Stimulated activated CD4-positive, alpha-beta T cell treated with anti-CD3 and anti-CD28 coated beads, Interleukin-2, amount 100 ng/mL, for 48 hours (primary cell): ENCODE results near the gene RNF213.
"Not testable (repeated sequence)": the region's sequence is repeated elsewhere in the genome, so short reads cannot be mapped to it uniquely, and the experiment has no call there.

Experiments used
- DNase-seq, 2 donors: peaks; one replicate each; pipeline ENCODE4 v3.0.0-alpha.2; 2020

RNF213 gene

GRCh38 chr17:80253631-80254395 is 6.8 kb upstream of the RNF213 start:
- DNase-seq, result no peak

DNA sequence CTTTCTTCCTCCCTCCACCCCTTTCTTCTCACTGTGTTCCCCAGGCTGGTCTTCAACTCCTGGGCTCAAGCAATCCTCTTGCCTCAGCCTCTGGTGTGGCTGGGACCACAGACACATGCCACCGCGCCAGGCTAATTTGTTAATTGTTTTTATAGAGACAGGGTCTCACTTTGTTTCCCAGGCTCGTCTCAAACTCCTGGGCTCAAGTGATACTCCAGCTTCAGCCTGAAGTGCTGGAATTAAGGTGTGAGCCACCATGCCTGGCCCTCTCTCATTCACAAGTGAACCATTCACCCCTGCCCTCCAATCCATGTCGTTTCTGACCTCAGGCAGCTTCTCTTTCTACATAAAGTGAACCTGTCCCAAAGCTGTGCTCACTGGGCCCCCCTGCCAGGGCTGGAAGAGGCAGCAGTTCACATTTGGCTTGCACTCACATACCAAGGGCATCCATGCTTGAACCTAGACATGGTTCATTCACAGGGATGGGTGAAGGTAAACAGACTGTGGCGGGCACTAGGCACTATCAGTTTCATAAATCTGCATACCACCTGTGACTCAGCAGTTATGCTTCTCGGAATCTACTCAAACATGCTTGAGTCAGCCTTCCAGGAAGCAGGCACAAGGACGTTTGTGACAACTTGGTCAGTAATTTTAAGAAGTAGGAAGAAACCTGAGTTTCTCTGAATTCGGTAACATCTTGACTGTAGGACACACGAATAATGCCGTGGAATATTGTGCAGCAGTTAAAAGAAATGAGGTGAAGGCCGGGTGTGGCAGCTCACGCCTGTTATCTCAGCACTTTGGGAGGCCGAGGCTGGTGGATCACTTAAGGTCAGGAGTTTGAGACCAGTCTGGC is 6.0 kb upstream of the RNF213 start:
- DNase-seq, result peak; percentile 48 to 62

- no peak for DNase-seq
Observed at GRCh38 chr17:80256034-80256350, 4.7 kb upstream of the RNF213 start.

DNA sequence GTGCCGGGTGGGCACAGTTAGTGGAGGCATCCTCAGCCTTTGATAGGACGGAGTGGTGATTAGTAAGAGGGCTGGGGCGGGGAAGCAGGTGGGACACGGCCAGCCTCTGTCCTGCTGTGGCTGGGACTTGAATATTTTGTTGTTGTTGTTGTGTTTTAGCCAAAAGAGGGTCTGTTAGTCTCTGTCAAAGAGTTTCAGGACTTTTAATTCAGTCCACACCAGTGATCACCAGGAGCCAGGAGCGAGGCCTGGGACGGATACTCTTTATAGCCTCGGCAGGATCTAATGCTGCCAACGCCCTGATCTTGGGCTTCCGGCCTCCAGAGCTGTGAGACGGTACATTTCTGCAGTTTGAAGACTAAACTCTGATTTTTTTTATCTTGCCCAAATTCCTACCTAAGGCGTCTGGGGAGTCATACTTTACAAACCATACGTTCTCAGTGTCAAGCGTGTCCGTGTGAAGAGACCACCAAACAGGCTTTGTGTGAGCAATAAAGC is 2.9 kb upstream of the RNF213 start:
- no peak for DNase-seq

DNA sequence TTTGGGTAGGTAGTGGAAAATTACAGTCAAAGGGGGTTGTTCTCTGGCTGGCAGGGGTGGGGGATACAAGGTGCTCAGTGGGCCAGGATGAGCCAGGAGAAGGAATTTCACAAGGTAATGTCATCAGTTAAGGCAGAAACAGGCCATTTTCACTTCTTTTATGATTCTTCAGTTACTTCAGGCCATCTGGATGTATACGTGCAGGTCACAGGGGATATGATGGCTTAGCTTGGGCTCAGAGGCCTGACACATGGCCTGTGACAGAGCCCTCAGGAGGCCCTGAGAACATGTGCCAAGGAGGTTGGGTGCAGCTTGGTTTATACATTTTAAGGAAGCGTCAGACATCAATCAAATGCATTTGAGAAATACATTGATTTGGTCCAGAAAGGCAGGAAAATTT is 2.4 kb upstream of the RNF213 start:
- DNase-seq, result not testable (repeated sequence)

GRCh38 chr17:80259457-80260068 is 1.1 kb upstream of the RNF213 start:
- DNase-seq, result no peak

DNA sequence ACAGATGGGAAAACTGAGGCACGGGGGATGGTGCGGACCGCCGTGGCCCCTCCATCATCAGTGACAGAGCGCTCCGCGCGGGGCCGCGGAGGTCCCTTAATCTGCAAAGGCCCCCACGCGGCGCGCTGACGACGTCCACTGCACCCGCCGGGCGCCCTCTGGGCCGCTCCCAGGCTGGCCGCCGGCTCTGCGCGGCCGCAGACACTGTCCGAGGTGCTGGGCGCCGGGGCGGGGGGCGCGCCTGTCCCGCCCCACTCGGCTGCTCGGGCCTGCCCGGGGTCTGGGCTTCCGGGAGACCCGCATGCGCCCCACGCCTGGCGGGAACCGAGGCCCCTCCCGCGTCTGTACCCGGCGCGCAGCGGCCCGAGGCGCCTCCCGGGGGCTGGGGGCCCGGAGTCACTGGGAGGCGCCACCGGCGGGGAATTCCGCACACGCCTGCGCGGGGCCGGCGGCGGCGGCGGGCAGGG is 550 bp upstream of the RNF213 start:
- peak; percentile 61 to 73 for DNase-seq

- peak; percentile 42 to 53 for DNase-seq
Observed at GRCh38 chr17:80261159-80261894, 675 bp downstream of the RNF213 start.

- no peak for DNase-seq
Observed at GRCh38 chr17:80261895-80262279, 1.2 kb downstream of the RNF213 start.

GRCh38 chr17:80262291-80262690 is 1.6 kb downstream of the RNF213 start:
- DNase-seq, result no peak

GRCh38 chr17:80262775-80263244 is 2.2 kb downstream of the RNF213 start:
- no peak for DNase-seq

DNA sequence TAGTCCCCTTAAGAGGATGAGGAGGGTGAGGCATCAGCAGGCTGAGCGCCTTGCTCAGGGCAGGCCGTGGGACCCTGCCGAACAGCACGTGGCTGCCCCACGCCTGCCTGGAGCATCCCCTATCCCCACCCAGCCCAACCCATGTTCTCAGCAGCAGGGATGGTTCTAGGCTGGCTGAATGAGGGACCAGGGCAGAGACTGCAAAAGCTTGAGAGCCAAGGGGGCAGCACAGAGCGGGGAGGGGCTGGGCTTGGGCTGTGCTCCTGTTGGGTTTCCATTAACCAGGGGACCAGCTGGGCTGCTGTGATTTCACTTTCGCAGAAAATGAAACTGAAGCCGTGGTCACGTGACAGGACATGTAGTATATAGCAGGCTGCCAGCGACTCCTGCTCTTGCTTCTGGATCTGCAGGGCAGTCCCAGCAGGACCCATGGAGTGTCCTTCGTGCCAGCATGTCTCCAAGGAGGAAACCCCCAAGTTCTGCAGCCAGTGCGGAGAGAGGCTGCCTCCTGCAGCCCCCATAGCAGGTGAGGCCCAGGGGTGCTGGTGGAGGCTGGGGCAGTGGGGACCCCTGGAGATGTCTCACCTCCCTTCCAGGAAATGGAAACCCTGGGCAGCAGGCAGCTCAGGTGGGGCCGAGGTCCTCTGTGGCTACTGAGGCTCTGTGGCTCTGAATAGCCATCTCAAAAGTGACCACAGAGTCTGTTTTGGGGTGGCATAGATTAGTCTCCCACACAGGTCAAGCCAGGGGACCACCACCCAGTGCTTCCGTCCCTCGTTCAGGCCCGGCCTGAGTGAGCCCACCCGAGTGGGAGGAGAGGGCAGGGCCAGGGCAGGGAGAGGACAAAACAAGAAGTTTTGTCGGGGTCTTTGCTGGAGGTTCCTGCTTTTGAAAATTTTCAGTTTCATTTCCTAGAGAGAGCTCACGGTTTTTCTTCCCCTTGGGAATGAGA is 2.9 kb downstream of the RNF213 start:
- DNase-seq, result peak; percentile 85

GRCh38 chr17:80264205-80265075 is 3.8 kb downstream of the RNF213 start:
- DNase-seq, result peak in 1 of 2 donors; percentile 43

GRCh38 chr17:80265205-80266068 is 4.8 kb downstream of the RNF213 start:
- peak; percentile 44 to 58 for DNase-seq

DNA sequence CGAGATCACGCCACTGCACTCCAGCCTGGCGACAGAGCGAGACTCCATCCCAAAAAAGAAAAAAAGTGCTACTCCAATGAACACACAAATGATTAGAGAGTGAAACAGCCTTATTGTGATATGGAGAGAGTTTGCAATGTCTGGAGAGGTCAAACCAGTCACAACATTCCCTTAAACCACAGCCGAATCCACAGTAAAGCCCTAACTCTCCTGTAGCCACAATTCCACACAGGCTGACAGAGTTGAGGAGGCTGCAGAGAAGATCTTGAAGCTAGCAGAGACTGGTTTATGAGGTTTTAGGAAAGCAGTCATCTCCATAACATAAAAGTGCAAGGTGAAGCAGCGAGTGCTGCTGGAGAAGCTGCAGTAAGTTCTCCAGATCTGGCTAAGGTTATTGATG is 6.7 kb downstream of the RNF213 start:
- no peak for DNase-seq

GRCh38 chr17:80268427-80268826 is 7.8 kb downstream of the RNF213 start:
- DNase-seq, result no peak

- DNase-seq, result no peak
Observed at GRCh38 chr17:80269405-80269807, 8.8 kb downstream of the RNF213 start.

- no peak for DNase-seq
Observed at GRCh38 chr17:80270104-80270503, 9.5 kb downstream of the RNF213 start.

- DNase-seq, result peak; percentile 53 to 56
Observed at GRCh38 chr17:80270836-80271235, 10.2 kb downstream of the RNF213 start.
